HG02642 (cell line): ENCODE data around the gene ZMYND10.

ENCODE experiments used
- ATAC-seq: cut with Tn5 transposase; IDR thresholded peaks from one replicate; pipeline ENCODE4 v1.9.1; 2021; ENCODE audit warnings: mild to moderate bottlenecking; ENCODE audit not compliant: unreplicated experiment, poor library complexity

Gene ZMYND10

DNA sequence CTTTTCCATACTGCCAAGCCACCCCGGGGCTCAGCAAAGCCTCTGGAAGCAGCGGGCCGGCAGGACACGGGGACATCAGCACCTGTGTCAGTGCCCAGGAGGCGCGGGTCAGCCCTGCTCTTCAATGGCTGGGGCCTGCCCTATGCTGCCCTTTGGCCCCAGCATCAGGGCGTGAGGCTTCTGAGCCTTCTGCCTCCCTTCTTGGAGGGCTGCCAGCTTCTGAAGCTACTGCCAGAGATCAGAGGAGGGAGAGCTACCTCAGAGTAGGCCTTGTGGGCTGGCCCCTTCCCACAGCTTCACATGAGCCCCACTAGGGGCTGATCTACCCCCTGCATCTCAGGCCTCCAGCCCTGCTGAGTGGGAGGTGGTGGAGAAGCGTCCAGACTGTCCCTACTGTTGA lies 26.8 kb upstream of the ZMYND10 start:
- ATAC-seq = no peak

DNA sequence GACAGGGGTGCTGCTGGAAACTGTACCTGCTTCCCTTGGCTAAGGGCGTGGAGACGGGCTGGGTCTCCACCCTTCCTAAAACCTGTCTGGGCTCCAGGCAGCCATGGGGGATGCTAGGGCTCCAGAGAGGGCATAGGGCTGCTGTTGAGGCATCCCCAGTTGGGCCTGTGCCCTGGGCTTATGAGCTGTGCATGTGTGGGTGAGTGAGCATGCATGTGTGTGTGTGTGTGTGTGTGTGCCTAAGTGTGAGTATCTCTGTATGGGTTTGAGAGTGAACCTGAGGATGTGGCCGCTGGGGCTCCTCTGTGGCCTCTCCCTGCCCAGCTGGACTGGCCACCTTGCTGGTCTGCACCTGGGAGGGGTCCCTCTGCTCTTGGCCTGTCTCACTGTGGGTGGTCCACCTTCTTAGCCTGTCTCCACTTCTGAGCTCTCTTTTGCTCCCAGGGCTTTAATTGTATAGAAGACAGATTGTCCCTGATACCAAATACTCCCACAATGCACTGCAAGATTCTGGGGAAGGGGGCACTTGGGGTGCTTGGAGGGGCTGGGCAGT lies 25.7 kb upstream of the ZMYND10 start:
- no peak for ATAC-seq

DNA sequence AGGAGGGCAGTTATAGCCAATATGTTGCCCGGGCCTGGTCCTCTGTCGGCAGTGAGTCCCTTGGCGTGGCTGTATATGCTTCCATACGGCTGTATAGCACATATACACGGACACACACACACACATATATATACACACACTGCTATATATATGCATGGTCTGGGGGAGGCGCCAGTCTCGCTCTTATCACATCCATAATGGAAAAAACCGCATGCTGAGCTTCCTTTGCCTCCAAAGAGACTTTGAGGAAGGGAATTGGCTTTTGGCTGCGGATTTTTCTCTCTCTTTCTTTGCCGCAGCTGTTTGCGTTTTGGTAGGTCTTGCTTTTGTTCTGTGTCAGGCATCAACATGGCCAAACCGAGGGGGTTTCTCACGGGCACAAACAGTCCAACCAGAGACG lies 25.1 kb upstream of the ZMYND10 start:
- ATAC-seq = no peak

DNA sequence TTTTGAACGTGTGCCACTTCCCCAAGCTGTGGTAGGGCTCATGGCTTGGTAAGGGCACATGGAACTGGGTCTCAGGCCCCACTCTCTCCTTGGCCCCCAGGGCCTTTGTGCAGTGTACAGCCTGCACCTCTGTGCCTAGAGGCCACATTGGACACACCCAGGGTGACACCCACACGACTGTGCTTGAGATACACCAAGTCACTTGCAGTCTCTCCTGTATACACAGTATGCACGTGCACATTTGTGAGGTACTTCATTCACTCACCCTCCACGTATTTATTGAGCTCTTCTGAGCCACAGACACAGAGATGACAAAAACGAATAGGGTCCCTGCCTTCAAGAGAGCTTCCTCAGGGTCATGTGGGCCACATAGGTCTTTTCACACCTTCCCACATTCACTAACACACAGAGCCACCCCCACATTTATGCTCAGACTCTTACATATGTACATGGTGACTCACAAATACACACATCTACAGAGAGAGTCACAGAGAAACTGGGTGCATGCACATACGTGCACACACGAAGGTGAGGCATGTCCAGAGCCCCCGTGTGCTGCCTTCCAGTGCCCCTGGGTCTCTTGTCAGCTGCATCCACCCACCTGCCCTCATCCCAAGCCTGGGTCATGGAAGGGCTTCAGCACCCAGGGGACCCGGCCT lies 23.6 kb upstream of the ZMYND10 start:
- no peak for ATAC-seq

DNA sequence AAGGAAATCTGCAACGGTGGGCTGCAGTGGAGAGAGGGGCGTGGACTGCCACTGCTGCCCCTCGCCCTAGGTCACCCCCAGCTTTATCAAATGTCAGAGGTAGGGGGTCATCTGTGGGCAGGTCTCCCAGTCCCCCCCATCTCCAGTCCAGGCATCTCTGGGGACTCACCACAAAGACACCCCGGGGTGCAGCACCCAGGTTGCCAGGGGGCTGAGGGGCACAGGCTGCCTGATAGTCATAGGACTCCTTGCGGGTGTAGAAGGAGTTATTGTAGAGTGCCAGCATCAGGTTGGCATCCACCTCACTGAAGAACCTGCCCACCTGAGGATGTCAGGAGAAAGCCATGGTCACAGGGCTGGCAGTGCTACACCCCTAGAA lies 20.3 kb upstream of the ZMYND10 start:
- ATAC-seq = no peak

DNA sequence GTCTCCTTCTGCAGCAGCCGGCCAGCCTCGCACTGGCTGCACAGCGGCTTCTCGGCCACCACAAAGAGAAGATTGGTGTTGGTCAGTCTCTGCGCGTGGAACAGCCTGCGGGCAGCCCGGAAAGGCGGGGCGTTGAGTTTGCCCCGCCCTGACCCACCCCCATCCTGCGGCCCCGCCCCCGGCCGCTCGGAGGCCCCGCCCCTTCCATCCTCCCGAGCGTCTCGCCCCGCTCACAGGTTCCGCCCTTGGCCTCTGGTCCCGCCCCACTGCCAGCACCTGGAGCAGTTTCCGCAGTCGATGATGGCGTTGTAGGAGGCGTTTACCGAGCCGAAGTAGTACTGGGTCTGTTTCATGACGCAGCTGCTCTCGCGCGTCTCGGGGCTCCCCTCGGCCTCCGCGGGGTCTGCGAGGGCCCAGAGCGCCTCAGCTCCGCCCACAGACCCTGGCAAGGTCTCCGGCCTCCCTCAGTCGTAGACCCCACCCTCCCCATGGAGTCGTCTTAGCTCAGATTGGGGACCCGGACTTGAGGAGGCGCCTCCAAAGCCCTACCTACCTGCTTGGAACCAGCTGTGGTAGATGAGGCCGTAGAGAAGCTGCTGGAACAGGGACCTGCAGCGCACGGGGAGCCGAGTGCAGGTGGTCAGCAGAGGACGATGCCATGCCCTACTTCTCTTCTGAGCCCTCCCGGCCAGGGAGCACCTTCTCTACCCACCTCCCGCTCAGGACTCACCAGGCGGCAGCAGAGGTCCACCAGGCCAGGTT lies 19.7 kb upstream of the ZMYND10 start:
- peak; percentile 84 for ATAC-seq

DNA sequence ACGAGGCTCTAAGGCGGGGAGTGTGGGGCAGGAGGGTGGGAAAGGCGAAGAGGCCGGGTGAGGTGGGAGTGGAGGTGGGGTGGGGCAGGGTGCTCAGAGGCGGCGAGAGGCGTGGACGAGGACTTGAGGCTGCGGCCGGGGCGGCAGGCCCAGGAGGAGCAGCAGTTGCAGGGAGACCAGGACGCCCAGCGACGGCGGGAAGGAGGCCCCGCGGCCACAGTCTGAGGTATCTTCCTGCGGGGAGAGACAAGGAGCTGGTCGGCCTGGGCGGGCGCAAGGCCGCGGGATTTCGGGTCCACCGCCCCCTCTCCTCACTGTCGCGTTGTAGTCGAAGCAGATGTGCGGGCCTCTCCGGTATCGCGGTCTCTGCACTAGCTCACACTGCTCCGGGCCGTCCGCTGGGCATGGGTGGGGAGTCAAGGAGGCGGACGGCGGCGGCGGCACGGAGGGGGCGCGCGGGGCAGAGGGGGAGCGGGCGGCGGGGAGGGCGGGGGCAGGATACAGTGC lies 19.1 kb upstream of the ZMYND10 start:
- ATAC-seq = peak; percentile 1

DNA sequence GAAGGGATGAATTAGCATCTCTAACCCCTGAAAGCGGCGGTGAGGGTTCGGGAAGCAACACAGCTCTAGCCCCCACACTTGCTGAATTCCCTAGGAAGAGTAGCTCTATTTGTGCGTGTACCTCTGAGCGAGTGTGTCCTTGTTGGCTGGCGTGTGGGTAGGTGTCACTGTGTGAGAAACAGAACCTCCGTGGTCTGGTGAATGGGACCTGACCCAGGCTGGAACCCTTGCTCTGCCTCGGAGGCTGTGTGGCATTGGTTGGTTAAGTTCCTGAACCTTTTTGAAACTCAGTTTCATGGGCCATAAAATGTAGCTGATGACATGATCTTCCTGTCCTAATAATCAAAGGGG lies 14.2 kb upstream of the ZMYND10 start:
- peak; percentile 10 for ATAC-seq

DNA sequence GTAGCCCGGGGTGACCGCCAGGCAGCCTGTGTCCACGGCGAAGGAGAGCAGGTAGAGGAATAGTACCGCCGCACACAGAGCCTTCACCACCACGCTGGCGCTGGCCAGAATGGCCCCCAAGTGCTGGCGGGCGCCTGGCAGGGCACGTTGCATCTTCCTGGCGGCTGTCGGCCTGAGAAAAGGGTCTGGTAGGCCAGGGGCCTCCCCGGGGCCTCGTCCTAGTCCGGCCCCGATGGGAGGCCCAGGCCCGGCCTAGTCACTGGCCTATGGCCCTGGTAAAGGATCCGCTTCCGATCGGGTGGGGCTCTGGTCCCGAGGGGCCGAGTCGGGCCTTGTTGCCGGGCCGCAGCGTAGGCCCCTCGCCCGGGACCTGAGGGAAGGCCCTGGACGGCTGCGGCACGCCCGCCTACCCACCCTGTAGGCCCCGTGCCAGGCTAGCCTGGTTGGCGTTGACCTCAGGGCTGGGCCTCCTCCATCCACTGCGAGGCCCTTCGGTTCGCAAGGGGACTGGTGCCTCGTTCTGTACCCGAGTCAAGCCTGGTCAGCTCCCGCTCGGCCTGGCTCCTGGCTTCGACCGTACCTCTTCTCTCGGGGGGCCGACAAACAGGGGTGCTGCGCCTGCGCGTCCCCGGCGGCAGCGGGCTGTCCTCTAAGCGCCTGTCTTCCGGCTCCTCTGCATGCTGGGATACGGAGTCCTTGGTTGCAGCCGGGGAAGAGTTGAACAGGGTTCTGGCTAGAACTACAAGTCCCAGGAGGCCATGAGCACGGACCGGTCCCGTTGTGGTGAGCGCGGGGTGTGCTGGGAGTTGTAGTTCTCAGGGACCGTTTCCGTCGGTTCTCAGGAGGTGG lies 13.6 kb upstream of the ZMYND10 start, which contains the start of gene TMEM115:
Gene TMEM115 (minus strand): TSS at position 611 of the 849 bp plus-strand sequence. CDS start 458 bp downstream, at position 153.
- peak; percentile 98 for ATAC-seq

DNA sequence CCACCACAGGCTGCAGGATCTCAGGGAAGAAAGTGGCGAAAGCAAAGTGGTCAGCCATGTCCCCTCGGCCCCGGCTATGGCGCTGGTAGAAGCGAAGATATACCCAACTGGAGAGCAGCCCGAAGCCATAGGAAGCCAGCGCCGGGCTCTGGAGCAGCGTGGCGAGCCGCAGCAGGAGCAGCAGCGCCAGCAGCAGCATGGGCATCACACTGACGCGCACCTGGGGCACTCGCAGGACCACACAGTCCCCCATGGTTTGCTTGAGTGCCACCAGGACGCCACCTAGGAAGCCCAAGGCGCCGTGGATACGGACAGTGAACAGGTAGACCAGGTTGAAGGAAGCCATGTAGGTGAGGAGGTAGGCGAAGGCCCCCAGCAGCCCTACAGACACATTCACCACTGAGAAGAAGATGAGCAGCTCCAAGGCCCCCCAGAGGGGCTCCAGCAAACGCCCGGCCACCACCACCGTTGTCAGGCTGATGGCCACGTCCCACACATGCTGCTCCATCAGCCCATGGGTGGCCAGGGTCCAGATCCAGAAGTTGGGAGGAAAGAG lies 12.9 kb upstream of the ZMYND10 start:
- no peak for ATAC-seq

DNA sequence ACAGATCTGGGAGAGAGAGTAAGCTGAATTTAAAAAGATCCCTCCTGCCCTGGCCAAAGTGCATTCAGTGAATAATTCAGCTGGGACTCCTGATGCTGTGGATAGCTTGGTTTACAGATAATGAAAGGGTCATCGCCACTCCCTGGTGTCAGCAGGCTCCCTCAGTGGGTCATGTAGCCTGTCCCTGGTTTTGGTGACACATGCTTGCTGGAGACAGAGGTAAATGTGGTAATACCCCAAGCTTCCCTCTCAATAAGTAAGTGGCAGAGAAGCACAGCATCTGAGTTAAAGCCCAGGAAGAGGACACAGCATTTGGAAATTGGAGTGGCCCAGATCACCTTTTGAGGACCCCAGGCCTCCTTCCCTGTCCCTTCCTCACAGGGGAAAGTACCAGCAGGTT lies 11.9 kb upstream of the ZMYND10 start:
- ATAC-seq = no peak

DNA sequence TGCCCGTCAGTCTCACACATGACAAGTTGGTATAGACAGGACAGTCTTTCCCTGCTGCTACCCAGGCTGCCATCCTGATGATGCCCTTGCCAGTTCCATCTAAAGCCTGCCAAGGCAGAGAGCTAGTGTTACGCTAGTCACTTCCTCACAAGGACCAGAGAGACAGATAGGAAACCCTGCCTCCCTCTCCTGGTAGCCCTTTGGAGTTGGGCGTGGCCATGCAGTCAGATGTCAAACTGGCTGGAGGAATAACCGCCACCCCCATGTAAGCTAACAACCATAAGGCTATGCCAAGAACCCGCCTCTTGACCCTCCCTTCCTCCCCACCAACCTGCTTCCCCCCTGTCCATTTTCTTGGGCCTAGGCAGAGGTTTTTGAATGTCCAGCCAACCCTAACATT lies 11.0 kb upstream of the ZMYND10 start:
- ATAC-seq = no peak

DNA sequence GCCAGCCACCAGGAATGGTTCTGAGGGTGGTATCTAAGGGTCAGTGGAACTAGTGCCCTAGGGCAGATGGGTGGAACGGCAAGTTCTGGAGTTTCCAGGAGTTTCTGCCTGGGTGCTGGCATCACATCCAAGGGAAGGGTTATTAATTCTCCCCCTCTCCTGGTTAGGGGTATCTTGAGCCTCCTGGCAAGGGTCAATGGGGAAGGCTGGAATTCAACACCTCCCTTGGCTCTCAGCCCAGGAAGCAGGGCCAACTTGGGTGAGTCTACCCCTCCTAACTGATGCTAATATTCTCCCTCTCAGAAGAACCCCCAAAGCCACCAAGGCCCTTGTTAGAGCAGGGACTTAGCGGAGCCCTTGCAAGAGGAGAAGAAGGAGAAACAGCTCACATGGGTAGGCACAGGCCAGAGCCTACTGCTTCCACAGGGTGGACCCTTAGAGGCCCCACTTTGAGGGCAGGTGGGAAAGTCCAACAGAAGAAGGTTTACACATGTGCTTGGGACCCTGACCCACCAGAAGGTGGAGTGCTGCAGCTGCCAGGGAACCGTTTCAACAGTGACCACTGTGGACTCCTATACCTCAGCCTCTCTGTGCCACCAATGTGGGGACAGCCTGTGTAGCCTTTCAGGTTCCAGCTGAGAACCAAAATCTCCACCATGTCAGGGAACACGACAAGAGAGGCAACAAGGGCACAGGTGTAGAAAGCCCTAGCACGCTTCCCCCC lies 10.5 kb upstream of the ZMYND10 start:
- no peak for ATAC-seq

DNA sequence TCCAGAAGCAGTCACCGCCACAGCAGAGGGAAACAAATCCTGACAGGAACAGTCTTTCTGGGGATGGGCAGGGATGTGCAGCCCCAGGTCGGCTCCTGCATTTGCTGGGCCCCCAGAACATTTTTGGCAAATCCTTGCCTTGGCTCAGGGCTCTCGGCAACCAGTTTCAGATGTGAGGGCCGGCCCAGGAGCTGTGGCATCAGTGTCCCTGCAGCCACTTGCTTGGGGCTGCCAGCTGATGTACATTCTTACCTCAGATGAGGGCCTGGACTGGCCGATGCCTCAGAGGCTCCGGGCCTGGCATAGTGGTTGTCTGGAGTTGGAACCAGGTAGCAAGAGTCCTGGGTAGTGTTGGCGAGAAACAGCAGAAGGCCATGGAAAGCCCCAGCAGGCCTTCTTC lies 9.3 kb upstream of the ZMYND10 start:
- no peak for ATAC-seq

DNA sequence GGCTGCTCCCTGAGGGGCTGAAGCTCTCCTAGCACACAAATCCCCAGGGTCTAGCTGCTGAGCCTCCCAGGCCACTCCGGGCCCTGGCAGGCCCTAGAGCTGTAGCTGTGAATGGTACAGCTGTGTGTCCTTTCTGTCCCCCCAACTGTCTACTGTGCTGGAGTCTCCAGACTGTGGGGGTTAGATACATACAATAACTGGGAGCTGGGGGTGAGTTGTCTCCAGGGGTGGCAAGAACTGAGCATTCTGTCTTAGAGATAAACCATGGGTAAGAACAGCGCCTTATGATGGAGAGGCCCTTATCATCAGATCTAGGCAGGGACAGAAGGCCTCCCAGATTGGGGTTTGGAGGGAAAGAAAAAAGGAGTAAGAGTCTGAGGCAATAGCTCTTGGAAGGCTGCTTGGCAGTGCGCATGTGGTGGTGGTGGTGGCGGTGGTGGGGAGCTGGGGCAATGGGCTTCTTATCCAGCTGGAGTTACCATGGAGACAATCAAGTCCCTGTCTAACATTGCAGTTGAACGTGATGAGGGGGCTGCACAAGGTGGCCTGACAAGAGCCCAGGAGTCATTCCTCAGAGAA lies 8.7 kb upstream of the ZMYND10 start:
- no peak for ATAC-seq

DNA sequence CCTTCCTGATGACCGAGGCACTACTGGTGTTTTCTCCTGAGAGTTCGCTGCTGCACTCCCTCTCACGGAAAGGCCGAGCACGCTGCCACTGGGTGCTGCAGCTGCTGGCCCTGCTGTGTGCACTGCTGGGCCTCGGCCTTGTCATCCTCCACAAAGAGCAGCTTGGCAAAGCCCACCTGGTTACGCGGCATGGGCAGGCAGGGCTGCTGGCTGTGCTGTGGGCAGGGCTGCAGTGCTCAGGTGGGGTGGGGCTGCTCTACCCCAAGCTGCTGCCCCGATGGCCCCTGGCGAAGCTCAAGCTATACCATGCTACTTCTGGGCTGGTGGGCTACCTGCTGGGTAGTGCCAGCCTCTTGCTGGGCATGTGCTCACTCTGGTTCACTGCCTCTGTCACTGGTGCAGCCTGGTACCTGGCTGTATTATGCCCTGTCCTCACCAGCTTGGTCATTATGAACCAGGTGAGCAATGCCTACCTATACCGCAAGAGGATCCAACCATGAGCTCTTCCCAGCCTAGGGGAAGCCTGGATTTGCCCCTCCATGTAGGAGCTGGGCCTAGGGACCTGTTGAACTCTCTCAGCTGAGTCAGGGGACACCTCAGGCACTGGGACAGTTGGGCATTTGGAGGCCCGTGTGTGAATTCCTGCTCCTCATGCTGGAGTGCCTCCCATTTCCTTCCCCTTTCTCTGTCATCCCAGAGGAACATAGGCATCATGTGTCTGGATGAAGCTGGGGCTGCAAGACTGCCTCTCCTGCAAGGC lies 7.9 kb upstream of the ZMYND10 start:
- no peak for ATAC-seq

DNA sequence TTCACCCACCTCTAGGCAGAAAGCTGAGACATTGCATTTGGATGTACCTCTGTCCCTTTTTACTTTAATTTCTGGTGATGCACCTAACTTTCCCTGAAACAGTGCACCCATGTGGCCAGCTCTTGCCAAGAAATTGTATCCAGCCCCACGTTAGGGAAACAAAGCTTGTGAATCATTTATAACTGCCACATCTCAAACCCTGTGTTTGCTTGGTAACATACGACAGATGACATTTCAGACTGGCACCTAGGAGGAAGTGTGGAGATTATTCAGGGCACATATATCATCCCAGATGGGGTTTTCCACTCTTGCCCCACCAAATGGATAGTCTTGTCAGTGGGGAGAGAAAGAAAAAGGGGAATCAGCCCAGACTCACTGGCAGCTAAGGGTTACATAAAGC lies 7.2 kb upstream of the ZMYND10 start:
- ATAC-seq = no peak

DNA sequence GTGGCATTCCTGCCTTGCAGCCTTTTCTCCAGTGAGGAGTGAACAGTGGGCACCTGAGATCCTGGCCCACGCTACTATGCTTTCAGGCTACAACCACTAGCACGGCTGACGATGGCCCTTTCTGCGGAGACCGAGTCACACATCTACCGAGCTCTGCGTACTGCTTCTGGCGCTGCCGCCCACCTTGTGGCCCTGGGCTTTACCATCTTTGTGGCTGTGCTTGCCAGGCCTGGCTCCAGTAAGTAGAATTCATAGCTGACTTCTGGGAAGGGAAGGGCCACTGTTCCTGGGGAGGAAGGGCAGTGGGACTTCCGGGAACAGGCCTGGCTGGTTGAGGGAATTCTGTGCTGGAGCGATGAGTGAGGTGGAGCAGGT lies 5.8 kb upstream of the ZMYND10 start:
- no peak for ATAC-seq
